HCT116 (cell line): ENCODE measurements around the gene ADGRG7. TPM values are rescaled to one million over a fixed set of nuclear protein-coding genes. Genes with fewer than 3 reads are reported as not detected.

Experiments used
- ATAC-seq: fragments of 200-7000 bp; cut with Tn5 transposase; 2 replicates; pipeline ENCODE4 v1.9.1; 2020; ENCODE audit warnings: mild to moderate bottlenecking, moderate library complexity
- BruUV-seq: library from RNA; stranded (reverse); fragments of 400-500 nt; replicated peaks from 2 replicates; lab custom pipeline; 2021; lab: Mats Ljungman, UMichigan
- CTCF ChIA-PET: fragments of 300-600 bp; sonication (Branson Sonifier 250); formaldehyde crosslinking; loops from one replicate; lab custom pipeline; 2021; ENCODE audit warnings: antibody characterized with exemption; lab: Charles Lee
- POLR2A ChIA-PET: fragments of 300-600, 350-600 bp; sonication (Branson Sonifier 250); formaldehyde crosslinking; loops from one replicate; lab custom pipeline; 2021; ENCODE audit warnings: antibody characterized with exemption; lab: Charles Lee
- RAD21 ChIA-PET, 2 experiments: fragments of 300-600 bp; sonication (Branson Sonifier 250); formaldehyde crosslinking; loops; one replicate each; lab custom pipeline; 2023; ENCODE audit warnings: low total read pairs in 2 of 2; ENCODE audit not compliant: uncharacterized antibody in 2 of 2, unreplicated experiment in 2 of 2, low non-redundant PET in 1 of 2; lab: Charles Lee
- DNase-seq: peaks from one replicate; pipeline ENCODE4 v3.0.0-alpha.2; 2010; ENCODE audit warnings: low read depth, low spot score
- H2AFZ ChIP-seq: fragments of 200-600 bp; shearing (Covaris generic), sonication (generic); 2 replicates; pipeline ENCODE4 v1.6.1; 2017; ENCODE audit warnings: low read depth, mixed run types, mixed read lengths, antibody characterized with exemption, low read length; ENCODE audit not compliant: poor library complexity, severe bottlenecking
- H3K27ac ChIP-seq: 2 replicates; pipeline ENCODE4 v1.5.1; 2012; ENCODE audit warnings: low read depth, low read length
- H3K27me3 ChIP-seq: fragments of 200-600 bp; sonication (generic); 2 replicates; pipeline ENCODE4 v1.6.1; 2016; ENCODE audit warnings: mixed run types, low read length, mixed read lengths; ENCODE audit not compliant: insufficient read depth
- H3K36me3 ChIP-seq, 2 experiments: fragments of 200-500 bp in 1 of 2; fragments of 200-600 bp in 1 of 2; sonication (Bioruptor generic) in 1 of 2; sonication (generic) in 1 of 2; 2 replicates each; pipeline versions ENCODE4 v1.5.1 to v1.6.1; 2014 to 2016; ENCODE audit warnings: low read length in 2 of 2, inconsistent platforms in 1 of 2, mixed read lengths in 1 of 2, mixed run types in 1 of 2; ENCODE audit not compliant: insufficient read depth in 2 of 2, control insufficient read depth in 1 of 2
- H3K4me1 ChIP-seq, 2 experiments: fragments of 200-600 bp in 1 of 2; sonication (generic) in 1 of 2; 2 replicates each; pipeline versions ENCODE4 v1.5.1 to v1.6.1; 2012 to 2017; ENCODE audit warnings: low read length in 2 of 2, inconsistent platforms in 1 of 2, mild to moderate bottlenecking in 1 of 2, mixed read lengths in 1 of 2, mixed run types in 1 of 2, moderate library complexity in 1 of 2; ENCODE audit not compliant: insufficient read depth in 2 of 2, control insufficient read depth in 1 of 2
- H3K4me2 ChIP-seq: fragments of 200-600 bp; sonication (generic); 2 replicates; pipeline ENCODE4 v1.6.1; 2017; ENCODE audit warnings: mixed run types, low read length, mixed read lengths
- H3K4me3 ChIP-seq, 2 experiments: fragments of 200-600 bp in 1 of 2; sonication (generic) in 1 of 2; replicated peaks in 1 of 2; 2 replicates each; pipeline ENCODE4 v1.5.1; 2011 to 2016; ENCODE audit warnings: low read length in 2 of 2, control low read depth in 1 of 2, low read depth in 1 of 2, mild to moderate bottlenecking in 1 of 2, mixed read lengths in 1 of 2, mixed run types in 1 of 2
- H3K79me2 ChIP-seq: fragments of 200-600 bp; sonication (generic); 2 replicates; pipeline ENCODE4 v1.6.1; 2017; ENCODE audit warnings: mild to moderate bottlenecking, mixed run types, low read length, moderate library complexity, mixed read lengths; ENCODE audit not compliant: insufficient read depth
- H3K9ac ChIP-seq: fragments of 200-600 bp; sonication (generic); 2 replicates; pipeline ENCODE4 v1.6.1; 2016; ENCODE audit warnings: low read length, mixed read lengths
- H3K9me2 ChIP-seq: fragments of 200-600 bp; sonication (generic), shearing (Covaris generic); 2 replicates; pipeline ENCODE4 v1.6.1; 2017; ENCODE audit warnings: mixed run types, mild to moderate bottlenecking, moderate library complexity; ENCODE audit not compliant: insufficient read depth
- H3K9me3 ChIP-seq, 2 experiments: fragments of 200-500 bp in 1 of 2; fragments of 200-600 bp in 1 of 2; sonication (Bioruptor generic) in 1 of 2; sonication (generic) in 1 of 2; 2 replicates each; pipeline ENCODE4 v1.6.1; 2014 to 2017; ENCODE audit warnings: low read length in 2 of 2, mixed read lengths in 2 of 2, inconsistent platforms in 1 of 2, low read depth in 1 of 2, mild to moderate bottlenecking in 1 of 2, mixed run types in 1 of 2, moderate library complexity in 1 of 2; ENCODE audit not compliant: control insufficient read depth in 1 of 2, insufficient read depth in 1 of 2
- H4K20me1 ChIP-seq: fragments of 200-600 bp; sonication (generic), shearing (Covaris generic); 2 replicates; pipeline ENCODE4 v1.6.1; 2017; ENCODE audit warnings: mixed run types, mild to moderate bottlenecking, moderate library complexity; ENCODE audit not compliant: insufficient read depth
- CBX3 ChIP-seq: IDR thresholded peaks from 2 replicates; pipeline ENCODE4 v1.6.1; 2012; ENCODE audit warnings: low read depth
- CEBPB ChIP-seq: IDR thresholded peaks from 2 replicates; pipeline ENCODE4 v1.6.1; 2012; ENCODE audit warnings: low read depth
- EGR1 ChIP-seq: IDR thresholded peaks from 2 replicates; pipeline ENCODE4 v1.6.1; 2012; ENCODE audit warnings: low read depth
- ELF1 ChIP-seq: IDR thresholded peaks from 2 replicates; pipeline ENCODE4 v1.6.1; 2012; ENCODE audit warnings: low read depth, borderline replicate concordance
- EZH2phosphoT487 ChIP-seq: fragments of 200-600 bp; IDR thresholded peaks from 2 replicates; pipeline ENCODE4 v1.6.1; 2018; ENCODE audit warnings: antibody characterized with exemption, borderline replicate concordance
- FOSL1 ChIP-seq: IDR thresholded peaks from 2 replicates; pipeline ENCODE4 v1.6.1; 2012; ENCODE audit warnings: low read depth
- JUND ChIP-seq: IDR thresholded peaks from 2 replicates; pipeline ENCODE4 v1.6.1; 2012
- POLR2AphosphoS5 ChIP-seq: IDR thresholded peaks from 2 replicates; pipeline ENCODE4 v1.6.1; 2011; ENCODE audit warnings: mild to moderate bottlenecking, low read depth, low read length, moderate library complexity
- RAD21 ChIP-seq: IDR thresholded peaks from 2 replicates; pipeline ENCODE4 v1.6.1; 2012; ENCODE audit warnings: low read depth, mild to moderate bottlenecking
- SIN3A ChIP-seq: IDR thresholded peaks from 2 replicates; pipeline ENCODE4 v1.6.1; 2012; ENCODE audit warnings: low read depth
- SP1 ChIP-seq: IDR thresholded peaks from 2 replicates; pipeline ENCODE4 v1.6.1; 2012; ENCODE audit warnings: low read depth
- TCF7L2 ChIP-seq: IDR thresholded peaks from 2 replicates; pipeline ENCODE4 v1.7.0; 2011; ENCODE audit warnings: borderline replicate concordance, inconsistent platforms; ENCODE audit not compliant: insufficient read depth, insufficient read length; ENCODE audit errors: extremely low read depth
- YY1 ChIP-seq: IDR thresholded peaks from 2 replicates; pipeline ENCODE4 v1.6.1; 2011; ENCODE audit warnings: low read length, low read depth, moderate library complexity, mild to moderate bottlenecking; ENCODE audit not compliant: insufficient replicate concordance; ENCODE audit errors: extremely low read depth
- intact Hi-C: fragments of 100-400 bp; cut with micrococcal nuclease; formaldehyde crosslinking; loops from 2 replicates; pipeline ENCODE4 v1.10.0; 2022
- total RNA-seq: library from RNA; stranded (reverse); gene quantifications from one replicate; pipeline ENCODE4 v1.2.1, GENCODE V29; 2021; ENCODE audit not compliant: unreplicated experiment
- TF ChIP-seq, protein P1 (sequence below): IDR thresholded peaks from 2 replicates; pipeline ENCODE4 v1.6.1; 2012
- TF ChIP-seq, protein P2 (sequence below), 3 experiments: fragments of 200-600 bp in 1 of 3; sonication (generic) in 1 of 3; IDR thresholded peaks in 2 of 3; conservative IDR thresholded peaks in 1 of 3; 2 replicates each; pipeline ENCODE4 v1.5.1; 2012 to 2017; ENCODE audit warnings: low read depth in 2 of 3, low read length in 2 of 3, antibody characterized with exemption in 1 of 3, borderline replicate concordance in 1 of 3, control low read depth in 1 of 3, mild to moderate bottlenecking in 1 of 3, mixed read lengths in 1 of 3, mixed run types in 1 of 3, moderate library complexity in 1 of 3; ENCODE audit not compliant: insufficient read depth in 1 of 3
- TF ChIP-seq, protein P3 (sequence below): IDR thresholded peaks from 2 replicates; pipeline ENCODE4 v1.6.1; 2012; ENCODE audit warnings: low read depth

ADGRG7 gene
- total RNA-seq, 1 experiment from 2014 or later, result not detected

DNA sequence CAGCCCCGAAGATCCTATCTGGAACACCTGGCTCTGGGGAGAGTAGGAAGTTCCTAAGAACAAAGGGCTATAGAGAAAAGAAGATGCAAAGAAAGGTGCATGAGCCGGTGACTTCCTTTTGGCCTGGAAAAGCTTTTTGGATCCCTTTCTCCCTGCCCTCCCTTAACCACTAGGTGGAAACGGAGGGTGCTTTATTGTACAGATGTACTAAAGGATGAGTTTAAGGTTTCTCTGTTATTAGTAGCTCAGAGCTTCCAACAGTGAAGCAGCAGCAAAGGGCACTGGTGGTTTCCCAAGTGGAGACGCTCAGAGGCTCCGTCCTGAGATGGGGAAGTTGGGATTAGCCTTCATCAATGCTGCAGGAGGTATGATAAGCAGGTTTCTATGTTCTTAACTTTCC, 5.9 kb upstream of the ADGRG7 start:
- ATAC-seq (peak; percentile 94), DNase-seq (peak; percentile 41)
- Histone ChIP-seq H3K27me3 (no peaks in the 10 kb centered on the region), H3K9me3 (no peaks in the 10 kb centered on the region), H3K9me2 (no peaks in the 10 kb centered on the region), H2AFZ (peak overlapping the region; percentile 70), H3K4me2 (peak overlapping the region; percentile 37), H3K4me1 (peaks cover 3 to 19% of the 10 kb centered on the region in 2 experiments; a peak in 3 of 4 replicates), H4K20me1 (no peaks in the 10 kb centered on the region), H3K79me2 (no peaks in the 10 kb centered on the region), H3K27ac (no peak overlapping the region), H3K36me3 (no peaks in the 10 kb centered on the region), H3K9ac (no peak overlapping the region), H3K4me3 (no peak overlapping the region)
- intact Hi-C loops, result loop anchor here (10.0 kb wide), 2 partner anchors 591 to 771 kb away; no protein-coding TSS in a partner anchor
- BruUV-seq, result no TSS peak
- POLR2A ChIA-PET, result interaction anchor here (1.5 kb wide), 1 partner anchor 107 kb away, joined by 5 read pairs; no protein-coding TSS in a partner anchor
- CTCF ChIA-PET, result interaction anchor here (0.7 to 2.8 kb wide), 11 partner anchors 9 to 593 kb away, joined by 3 to 36 read pairs (median 4); no protein-coding TSS in a partner anchor
- RAD21 ChIA-PET, result interaction anchor here (0.6 to 1.1 kb wide), 6 partner anchors 13 to 193 kb away, joined by 3 to 6 read pairs (median 4); no protein-coding TSS in a partner anchor
- TF ChIP-seq POLR2AphosphoS5, result no peak
- 0 out of 2 replicates have a peak, but pooled peaks have one; percentile 30 for TF ChIP-seq CBX3
- TF ChIP-seq, protein P1, sequence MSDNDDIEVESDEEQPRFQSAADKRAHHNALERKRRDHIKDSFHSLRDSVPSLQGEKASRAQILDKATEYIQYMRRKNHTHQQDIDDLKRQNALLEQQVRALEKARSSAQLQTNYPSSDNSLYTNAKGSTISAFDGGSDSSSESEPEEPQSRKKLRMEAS, result no peak
- TF ChIP-seq EZH2phosphoT487, result no peak
- TF ChIP-seq SP1, result no peak
- peak; percentile 65 for TF ChIP-seq RAD21
- TF ChIP-seq CEBPB, result no peak
- no peak for TF ChIP-seq SIN3A
- TF ChIP-seq ELF1, result no peak
- no peak for TF ChIP-seq FOSL1
- TF ChIP-seq, protein P2, sequence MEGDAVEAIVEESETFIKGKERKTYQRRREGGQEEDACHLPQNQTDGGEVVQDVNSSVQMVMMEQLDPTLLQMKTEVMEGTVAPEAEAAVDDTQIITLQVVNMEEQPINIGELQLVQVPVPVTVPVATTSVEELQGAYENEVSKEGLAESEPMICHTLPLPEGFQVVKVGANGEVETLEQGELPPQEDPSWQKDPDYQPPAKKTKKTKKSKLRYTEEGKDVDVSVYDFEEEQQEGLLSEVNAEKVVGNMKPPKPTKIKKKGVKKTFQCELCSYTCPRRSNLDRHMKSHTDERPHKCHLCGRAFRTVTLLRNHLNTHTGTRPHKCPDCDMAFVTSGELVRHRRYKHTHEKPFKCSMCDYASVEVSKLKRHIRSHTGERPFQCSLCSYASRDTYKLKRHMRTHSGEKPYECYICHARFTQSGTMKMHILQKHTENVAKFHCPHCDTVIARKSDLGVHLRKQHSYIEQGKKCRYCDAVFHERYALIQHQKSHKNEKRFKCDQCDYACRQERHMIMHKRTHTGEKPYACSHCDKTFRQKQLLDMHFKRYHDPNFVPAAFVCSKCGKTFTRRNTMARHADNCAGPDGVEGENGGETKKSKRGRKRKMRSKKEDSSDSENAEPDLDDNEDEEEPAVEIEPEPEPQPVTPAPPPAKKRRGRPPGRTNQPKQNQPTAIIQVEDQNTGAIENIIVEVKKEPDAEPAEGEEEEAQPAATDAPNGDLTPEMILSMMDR (IDR thresholded peaks at IDR 0.05 in 2 of 3, conservative IDR thresholded peaks at IDR 0.05 in 1 of 3; ENCODE audit: borderline replicate concordance in 1 of 3, insufficient read depth in 1 of 3, low read depth in 2 of 3, low read length in 2 of 3), result peak; percentile 53 to 71 (median 66); a peak in 5 of 6 replicates
- TF ChIP-seq EGR1, result no peak
- no peak for TF ChIP-seq YY1
- no peak for TF ChIP-seq JUND
- TF ChIP-seq TCF7L2, result no peak
- TF ChIP-seq, protein P3, sequence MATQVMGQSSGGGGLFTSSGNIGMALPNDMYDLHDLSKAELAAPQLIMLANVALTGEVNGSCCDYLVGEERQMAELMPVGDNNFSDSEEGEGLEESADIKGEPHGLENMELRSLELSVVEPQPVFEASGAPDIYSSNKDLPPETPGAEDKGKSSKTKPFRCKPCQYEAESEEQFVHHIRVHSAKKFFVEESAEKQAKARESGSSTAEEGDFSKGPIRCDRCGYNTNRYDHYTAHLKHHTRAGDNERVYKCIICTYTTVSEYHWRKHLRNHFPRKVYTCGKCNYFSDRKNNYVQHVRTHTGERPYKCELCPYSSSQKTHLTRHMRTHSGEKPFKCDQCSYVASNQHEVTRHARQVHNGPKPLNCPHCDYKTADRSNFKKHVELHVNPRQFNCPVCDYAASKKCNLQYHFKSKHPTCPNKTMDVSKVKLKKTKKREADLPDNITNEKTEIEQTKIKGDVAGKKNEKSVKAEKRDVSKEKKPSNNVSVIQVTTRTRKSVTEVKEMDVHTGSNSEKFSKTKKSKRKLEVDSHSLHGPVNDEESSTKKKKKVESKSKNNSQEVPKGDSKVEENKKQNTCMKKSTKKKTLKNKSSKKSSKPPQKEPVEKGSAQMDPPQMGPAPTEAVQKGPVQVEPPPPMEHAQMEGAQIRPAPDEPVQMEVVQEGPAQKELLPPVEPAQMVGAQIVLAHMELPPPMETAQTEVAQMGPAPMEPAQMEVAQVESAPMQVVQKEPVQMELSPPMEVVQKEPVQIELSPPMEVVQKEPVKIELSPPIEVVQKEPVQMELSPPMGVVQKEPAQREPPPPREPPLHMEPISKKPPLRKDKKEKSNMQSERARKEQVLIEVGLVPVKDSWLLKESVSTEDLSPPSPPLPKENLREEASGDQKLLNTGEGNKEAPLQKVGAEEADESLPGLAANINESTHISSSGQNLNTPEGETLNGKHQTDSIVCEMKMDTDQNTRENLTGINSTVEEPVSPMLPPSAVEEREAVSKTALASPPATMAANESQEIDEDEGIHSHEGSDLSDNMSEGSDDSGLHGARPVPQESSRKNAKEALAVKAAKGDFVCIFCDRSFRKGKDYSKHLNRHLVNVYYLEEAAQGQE, result no peak
